H1 (cell line): Measurements from ENCODE around the gene KRT17. TPM values are rescaled to one million over a fixed set of nuclear protein-coding genes. Genes with fewer than 3 reads are reported as not detected.
A peak's percentile ranks its signal among the peaks of the same experiment; 100 is the strongest.

Experiments used
- CTCF ChIA-PET: fragments of 300-600 bp; sonication (Branson Sonifier 250); formaldehyde crosslinking; loops from one replicate; lab custom pipeline; 2021; ENCODE audit not compliant: partially characterized antibody; lab: Charles Lee
- POLR2A ChIA-PET: fragments of 300-600 bp; sonication (Branson Sonifier 250); formaldehyde crosslinking; loops from one replicate; lab custom pipeline; 2021; ENCODE audit warnings: inconsistent platforms; ENCODE audit not compliant: partially characterized antibody; lab: Charles Lee
- DNase-seq, 2 experiments: peaks; one replicate each; pipeline versions ENCODE4 v3.0.0 to v3.0.0-alpha.2; 2010 to 2022; ENCODE audit warnings: low spot score in 2 of 2, low read depth in 1 of 2, mixed read lengths in 1 of 2
- FAIRE-seq: peaks from 2 replicates; lab custom pipeline; 2011; peaks lifted over from hg19 to GRCh38; lab: Jason Lieb, UNC
- H2AFZ ChIP-seq: 2 replicates; pipeline ENCODE4 v1.8.1; 2012; ENCODE audit warnings: low read length, inconsistent platforms
- H2AK5ac ChIP-seq: 2 replicates; pipeline ENCODE4 v1.6.1; 2013; ENCODE audit warnings: low read depth, low read length
- H2BK120ac ChIP-seq: replicated peaks from 2 replicates; pipeline ENCODE3; 2013; ENCODE audit warnings: low read depth, low read length, inconsistent platforms
- H2BK12ac ChIP-seq: 2 replicates; pipeline ENCODE4 v1.6.1; 2013; ENCODE audit warnings: low read depth, low read length
- H2BK15ac ChIP-seq: 2 replicates; pipeline ENCODE4 v1.6.1; 2013; ENCODE audit warnings: low read length
- H2BK20ac ChIP-seq: 2 replicates; pipeline ENCODE4 v1.6.1; 2013; ENCODE audit warnings: low read length
- H2BK5ac ChIP-seq: 2 replicates; pipeline ENCODE4 v1.6.1; 2013; ENCODE audit warnings: low read depth, low read length
- H3K14ac ChIP-seq: 2 replicates; pipeline ENCODE4 v1.6.1; 2013; ENCODE audit warnings: inconsistent platforms; ENCODE audit not compliant: insufficient read length
- H3K18ac ChIP-seq: 2 replicates; pipeline ENCODE4 v1.6.1; 2013; ENCODE audit warnings: low read length; ENCODE audit errors: extremely low read depth
- H3K23ac ChIP-seq: 2 replicates; pipeline ENCODE4 v1.6.1; 2013; ENCODE audit warnings: inconsistent platforms; ENCODE audit not compliant: insufficient read length
- H3K23me2 ChIP-seq: 2 replicates; pipeline ENCODE4 v1.6.1; 2013; ENCODE audit warnings: low read depth, low read length
- H3K27ac ChIP-seq: 2 replicates; pipeline ENCODE4 v1.6.1; 2011; ENCODE audit warnings: low read depth, low read length, inconsistent platforms
- H3K27me3 ChIP-seq, 4 experiments: replicated peaks in 1 of 4; 1 replicate in 1 of 4; 2 replicates in 3 of 4; pipeline versions ENCODE4 v1.6.1 to v1.8.1; 2011 to 2013; ENCODE audit warnings: low read length in 3 of 4, mild to moderate bottlenecking in 3 of 4, inconsistent platforms in 2 of 4, mixed read lengths in 2 of 4, moderate library complexity in 1 of 4; ENCODE audit not compliant: control insufficient read depth in 3 of 4, insufficient read depth in 3 of 4; ENCODE audit errors: extremely low read depth in 1 of 4
- H3K36me3 ChIP-seq, 4 experiments: 2 replicates each; pipeline versions ENCODE4 v1.6.1 to v1.8.1; 2011 to 2013; ENCODE audit warnings: mild to moderate bottlenecking in 4 of 4, low read length in 3 of 4, moderate library complexity in 2 of 4, control low read depth in 1 of 4, inconsistent platforms in 1 of 4; ENCODE audit not compliant: insufficient read depth in 4 of 4, control insufficient read depth in 2 of 4
- H3K4ac ChIP-seq: replicated peaks from 2 replicates; pipeline ENCODE3; 2013; ENCODE audit warnings: low read length, low read depth, mixed read lengths, inconsistent platforms; ENCODE audit not compliant: insufficient read length
- H3K4me1 ChIP-seq, 4 experiments: replicated peaks in 1 of 4; 1 replicate in 1 of 4; 2 replicates in 3 of 4; pipeline versions ENCODE4 v1.6.1 to v1.8.1; 2011 to 2013; ENCODE audit warnings: low read length in 3 of 4, inconsistent platforms in 2 of 4, mixed read lengths in 1 of 4; ENCODE audit not compliant: insufficient read depth in 4 of 4, control insufficient read depth in 3 of 4
- H3K4me2 ChIP-seq, 2 experiments: 2 replicates each; pipeline versions ENCODE4 v1.6.1 to v1.8.1; 2011 to 2013; ENCODE audit warnings: low read depth in 2 of 2, low read length in 2 of 2, control low read depth in 1 of 2, inconsistent platforms in 1 of 2, mild to moderate bottlenecking in 1 of 2; ENCODE audit not compliant: insufficient read depth in 1 of 2
- H3K4me3 ChIP-seq, 4 experiments: fragments of 200-600, 300-600 bp in 1 of 4; sonication (generic), shearing (Covaris generic), sonication (Bioruptor Twin) in 1 of 4; 2 replicates each; pipeline versions ENCODE4 v1.5.1 to v1.8.1; 2011 to 2016; ENCODE audit warnings: low read length in 4 of 4, low read depth in 3 of 4, control low read depth in 2 of 4, inconsistent platforms in 2 of 4, mild to moderate bottlenecking in 2 of 4, mixed read lengths in 1 of 4, moderate library complexity in 1 of 4; ENCODE audit not compliant: insufficient read depth in 2 of 4; ENCODE audit errors: extremely low read depth in 1 of 4
- H3K56ac ChIP-seq: replicated peaks from 2 replicates; pipeline ENCODE3; 2013; ENCODE audit warnings: low read depth, mild to moderate bottlenecking, mixed read lengths, low read length, inconsistent platforms; ENCODE audit not compliant: insufficient read length
- H3K79me1 ChIP-seq: 2 replicates; pipeline ENCODE4 v1.6.1; 2013; ENCODE audit warnings: low read depth, low read length, control low read depth
- H3K79me2 ChIP-seq, 2 experiments: 2 replicates each; pipeline versions ENCODE4 v1.6.1 to v1.8.1; 2012 to 2013; ENCODE audit warnings: low read length in 2 of 2, mild to moderate bottlenecking in 2 of 2, inconsistent platforms in 1 of 2; ENCODE audit not compliant: insufficient read depth in 2 of 2, control insufficient read depth in 1 of 2
- H3K9ac ChIP-seq, 4 experiments: replicated peaks in 1 of 4; 1 replicate in 1 of 4; 2 replicates in 3 of 4; pipeline versions ENCODE4 v1.6.1 to v1.8.1; 2011 to 2013; ENCODE audit warnings: low read depth in 3 of 4, low read length in 3 of 4, control low read depth in 2 of 4, mild to moderate bottlenecking in 2 of 4, moderate library complexity in 2 of 4, inconsistent platforms in 1 of 4; ENCODE audit errors: extremely low read depth in 1 of 4
- H3K9me3 ChIP-seq, 2 experiments: 2 replicates each; pipeline versions ENCODE4 v1.6.1 to v1.8.1; 2012 to 2013; ENCODE audit warnings: mild to moderate bottlenecking in 2 of 2, moderate library complexity in 2 of 2, control low read depth in 1 of 2, inconsistent platforms in 1 of 2, low read depth in 1 of 2, low read length in 1 of 2, mixed read lengths in 1 of 2; ENCODE audit not compliant: insufficient read depth in 2 of 2
- H4K20me1 ChIP-seq, 2 experiments: replicated peaks in 1 of 2; 2 replicates each; pipeline versions ENCODE3 to v1.8.1; 2011 to 2013; ENCODE audit warnings: inconsistent platforms in 2 of 2, low read length in 2 of 2, mild to moderate bottlenecking in 1 of 2; ENCODE audit not compliant: insufficient read depth in 2 of 2, control insufficient read depth in 1 of 2
- H4K5ac ChIP-seq: 2 replicates; pipeline ENCODE4 v1.6.1; 2013; ENCODE audit warnings: low read length, low read depth, mixed read lengths, inconsistent platforms; ENCODE audit not compliant: insufficient read length
- H4K8ac ChIP-seq: 2 replicates; pipeline ENCODE4 v1.8.0; 2013; ENCODE audit warnings: mild to moderate bottlenecking, moderate library complexity, low read length, inconsistent platforms; ENCODE audit not compliant: insufficient read depth; ENCODE audit errors: extremely low read depth
- H4K91ac ChIP-seq: replicated peaks from 2 replicates; pipeline ENCODE3; 2013; ENCODE audit warnings: low read length, mixed read lengths, inconsistent platforms; ENCODE audit not compliant: insufficient read length
- EGR1 ChIP-seq: IDR thresholded peaks from 2 replicates; pipeline ENCODE4 v1.6.1; 2011; ENCODE audit warnings: low read depth, low read length, borderline replicate concordance
- EZH2 ChIP-seq: fragments of 200-600 bp; sonication (generic); IDR thresholded peaks from 2 replicates; pipeline ENCODE4 v1.7.1; 2012; ENCODE audit warnings: low read depth, mild to moderate bottlenecking, moderate library complexity, low read length, inconsistent platforms; ENCODE audit not compliant: severe bottlenecking
- HDAC2 ChIP-seq, 2 experiments: fragments of 300-600 bp in 1 of 2; sonication (generic) in 1 of 2; IDR thresholded peaks; 2 replicates each; pipeline ENCODE4 v1.6.1; 2011 to 2012; ENCODE audit warnings: low read depth in 2 of 2, low read length in 2 of 2, mild to moderate bottlenecking in 2 of 2, moderate library complexity in 2 of 2, borderline replicate concordance in 1 of 2, inconsistent platforms in 1 of 2
- SIN3A ChIP-seq, 2 experiments: IDR thresholded peaks in 1 of 2; conservative IDR thresholded peaks in 1 of 2; 2 replicates each; pipeline ENCODE4 v1.6.1; 2011 to 2012; ENCODE audit warnings: low read length in 2 of 2, improper control_type of control experiment in 1 of 2, low read depth in 1 of 2, mild to moderate bottlenecking in 1 of 2
- SIX5 ChIP-seq: IDR thresholded peaks from 2 replicates; pipeline ENCODE4 v1.6.1; 2011; ENCODE audit warnings: mild to moderate bottlenecking, low read depth, low read length
- TCF12 ChIP-seq: IDR thresholded peaks from 2 replicates; pipeline ENCODE4 v1.6.1; 2011; ENCODE audit warnings: low read depth, mild to moderate bottlenecking, low read length
- WGBS, 2 experiments: shearing (Covaris generic) in 1 of 2; methylation state at CpG; one replicate each; pipeline versions ENCODE4 v1.1.6 to v1.1.7; 2013 to 2015; ENCODE audit warnings: low lambda C conversion rate in 2 of 2, mixed read lengths in 2 of 2, inconsistent platforms in 1 of 2, low coverage in 1 of 2, missing lambda C conversion rate in 1 of 2; ENCODE audit not compliant: insufficient replicate concordance in 2 of 2, insufficient coverage in 1 of 2, insufficient read length in 1 of 2; ENCODE audit errors: extremely low coverage in 1 of 2, missing lambda C conversion rate in 1 of 2; 5-methylcytosine and 5-hydroxymethylcytosine counted together
- polyA plus RNA-seq, 7 experiments: library from polyadenylated mRNA; depleted of rRNA in 3 of 7; stranded (reverse) in 5 of 7; unstranded in 2 of 7; fragments of >200 nt in 5 of 7; fragments of 200-250 nt in 2 of 7; gene quantifications; 1 replicate in 5 of 7; 2 replicates in 1 of 7; 4 replicates in 1 of 7; pipeline versions ENCODE4 v1.2.1 to v1.2.3, GENCODE V29; 2011 to 2013; ENCODE audit warnings: missing spikeins in 2 of 7, mixed read lengths in 2 of 7
- total RNA-seq: library from RNA; stranded (reverse); fragmentation: NEBNext Ultra II Directional; extraction: Animal tissue kit (Norgen Biotek cat#: 25700); gene quantifications from 2 replicates; pipeline ENCODE4 v1.2.1, GENCODE V29; 2021
- TF ChIP-seq, protein P1 (sequence below): IDR thresholded peaks from 2 replicates; pipeline ENCODE4 v1.6.1; 2012; ENCODE audit warnings: inconsistent platforms
- TF ChIP-seq, protein P2 (sequence below), 3 experiments: IDR thresholded peaks; 1 replicate in 2 of 3; 2 replicates in 1 of 3; pipeline versions ENCODE4 v1.5.1 to v1.6.1; 2011; ENCODE audit warnings: low read length in 3 of 3, mild to moderate bottlenecking in 3 of 3, inconsistent platforms in 2 of 3, low read depth in 1 of 3, moderate library complexity in 1 of 3; ENCODE audit not compliant: insufficient read depth in 1 of 3; ENCODE audit errors: control extremely low read depth in 1 of 3

Gene KRT17
- total and polyA plus RNA-seq, 2 of the 8 experiments (the other 6 are each of a cell fraction or from before 2014, with no cell fraction given) = 0.50 to 0.95 TPM

DNA sequence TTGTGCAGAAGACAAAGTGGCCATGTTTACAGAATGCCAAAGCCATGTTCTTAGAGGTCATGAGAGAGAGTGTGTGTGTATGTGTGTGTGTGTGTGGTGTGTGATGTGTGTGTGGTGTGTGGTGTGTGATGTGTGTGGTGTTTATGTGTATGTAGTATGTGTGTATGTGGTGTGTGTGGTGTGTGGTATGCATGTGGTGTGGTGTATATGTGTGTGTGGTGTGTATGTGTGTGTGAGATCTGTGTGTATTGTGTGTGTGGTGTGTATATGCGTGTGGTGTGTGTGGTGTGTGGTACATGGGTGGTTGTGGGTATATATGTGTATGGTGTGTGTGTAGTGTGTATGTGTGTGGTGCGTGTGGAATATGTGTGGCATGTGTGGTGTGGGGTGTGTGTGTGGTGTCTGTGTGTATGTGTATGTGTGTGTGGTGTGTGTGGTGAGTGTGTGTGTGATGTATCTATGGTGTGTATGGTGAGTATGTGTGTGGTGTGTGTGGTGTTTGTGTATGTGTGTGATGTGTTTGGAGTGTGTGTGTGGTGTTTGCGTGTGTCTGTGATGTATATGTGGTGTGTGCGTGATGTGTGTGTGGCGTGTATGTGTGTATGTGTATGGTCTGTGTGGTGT lies 8.2 kb upstream of the KRT17 start:
- Histone ChIP-seq H3K14ac (no peak overlapping the region), H2BK15ac (peak overlapping the region; percentile 47)
- no peak for TF ChIP-seq SIN3A (conservative IDR thresholded peaks at IDR 0.05 in 1 of 2, IDR thresholded peaks at IDR 0.05 in 1 of 2; ENCODE audit: low read depth in 1 of 2, low read length in 2 of 2)
- TF ChIP-seq, protein P1, sequence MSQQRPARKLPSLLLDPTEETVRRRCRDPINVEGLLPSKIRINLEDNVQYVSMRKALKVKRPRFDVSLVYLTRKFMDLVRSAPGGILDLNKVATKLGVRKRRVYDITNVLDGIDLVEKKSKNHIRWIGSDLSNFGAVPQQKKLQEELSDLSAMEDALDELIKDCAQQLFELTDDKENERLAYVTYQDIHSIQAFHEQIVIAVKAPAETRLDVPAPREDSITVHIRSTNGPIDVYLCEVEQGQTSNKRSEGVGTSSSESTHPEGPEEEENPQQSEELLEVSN = no peak
- no peak for TF ChIP-seq EZH2
- no peak for TF ChIP-seq HDAC2 (IDR thresholded peaks at IDR 0.05; ENCODE audit: borderline replicate concordance in 1 of 2, low read depth in 2 of 2, low read length in 2 of 2)
- no peak for TF ChIP-seq TCF12
- TF ChIP-seq EGR1 = no peak
- TF ChIP-seq SIX5 = no peak
- TF ChIP-seq, protein P2, sequence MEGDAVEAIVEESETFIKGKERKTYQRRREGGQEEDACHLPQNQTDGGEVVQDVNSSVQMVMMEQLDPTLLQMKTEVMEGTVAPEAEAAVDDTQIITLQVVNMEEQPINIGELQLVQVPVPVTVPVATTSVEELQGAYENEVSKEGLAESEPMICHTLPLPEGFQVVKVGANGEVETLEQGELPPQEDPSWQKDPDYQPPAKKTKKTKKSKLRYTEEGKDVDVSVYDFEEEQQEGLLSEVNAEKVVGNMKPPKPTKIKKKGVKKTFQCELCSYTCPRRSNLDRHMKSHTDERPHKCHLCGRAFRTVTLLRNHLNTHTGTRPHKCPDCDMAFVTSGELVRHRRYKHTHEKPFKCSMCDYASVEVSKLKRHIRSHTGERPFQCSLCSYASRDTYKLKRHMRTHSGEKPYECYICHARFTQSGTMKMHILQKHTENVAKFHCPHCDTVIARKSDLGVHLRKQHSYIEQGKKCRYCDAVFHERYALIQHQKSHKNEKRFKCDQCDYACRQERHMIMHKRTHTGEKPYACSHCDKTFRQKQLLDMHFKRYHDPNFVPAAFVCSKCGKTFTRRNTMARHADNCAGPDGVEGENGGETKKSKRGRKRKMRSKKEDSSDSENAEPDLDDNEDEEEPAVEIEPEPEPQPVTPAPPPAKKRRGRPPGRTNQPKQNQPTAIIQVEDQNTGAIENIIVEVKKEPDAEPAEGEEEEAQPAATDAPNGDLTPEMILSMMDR (IDR thresholded peaks at IDR 0.05; ENCODE audit: control extremely low read depth in 1 of 3, insufficient read depth in 1 of 3, low read depth in 1 of 3, low read length in 3 of 3) = no peak
- TF ChIP-seq, all 59 proteins: peak for 0
- peak overlapping the region; percentile 92 for H2AK5ac ChIP-seq
- no peak overlapping the region for H3K4me2 ChIP-seq
- H3K56ac ChIP-seq = peak overlapping the region; percentile 100
- WGBS, 2 experiments = 62 to 100% methylated on average over 1 to 5 of the region's 5 CpGs
- peak overlapping the region; percentile 70; the same call in 1 of the 2 replicates for H2BK12ac ChIP-seq
- H2AFZ ChIP-seq = no peak overlapping the region
- H2BK5ac ChIP-seq = no peak overlapping the region; the same call in 1 of the 2 replicates
- H3K18ac ChIP-seq = no peak overlapping the region
- H4K91ac ChIP-seq = peak overlapping the region; percentile 91
- peaks cover 0 to 3% (median 0%) of the 10 kb centered on the region in 4 experiments; a peak in 1 of 7 replicates for H3K27me3 ChIP-seq
- peak overlapping the region; percentile 85 for H3K4ac ChIP-seq
- no peaks in the 10 kb centered on the region for H3K79me2 ChIP-seq
- FAIRE-seq = peak; percentile 84
- H3K4me3 ChIP-seq = no peak overlapping the region
- H3K79me1 ChIP-seq = no peaks in the 10 kb centered on the region
- H2BK120ac ChIP-seq = no peak overlapping the region
- peaks cover 0 to 14% (median 4%) of the 10 kb centered on the region in 4 experiments; a peak in 2 of 7 replicates for H3K4me1 ChIP-seq
- peak overlapping the region; percentile 52; the same call in 1 of the 2 replicates for H2BK20ac ChIP-seq
- H3K23ac ChIP-seq = peak overlapping the region; percentile 53
- ChIA-PET POLR2A (no interaction called here), CTCF (no interaction called here)
- no peak overlapping the region for H4K5ac ChIP-seq
- no peaks in the 10 kb centered on the region; a peak in 1 of 8 replicates for H3K36me3 ChIP-seq
- H4K8ac ChIP-seq = no peak overlapping the region
- H4K20me1 ChIP-seq = peaks cover 0 to 11% of the 10 kb centered on the region in 2 experiments
- H3K9me3 ChIP-seq = no peaks in the 10 kb centered on the region
- no peak overlapping the region for H3K27ac ChIP-seq
- H3K9ac ChIP-seq = no peak overlapping the region; a peak in 2 of 7 replicates
- peaks cover 12% of the 10 kb centered on the region; the same call in 1 of the 2 replicates for H3K23me2 ChIP-seq
- DNase-seq = no peak
